ENCODE measurements around the gene TEX12. TPM values are rescaled to one million over a fixed set of nuclear protein-coding genes. Genes with fewer than 3 reads are reported as not detected.
A peak's percentile ranks its signal among the peaks of the same experiment; 100 is the strongest.
"Not testable (repeated sequence)": the region's sequence is repeated elsewhere in the genome, so short reads cannot be mapped to it uniquely, and the experiment has no call there.

Gene TEX12
- total RNA-seq, 1 donor from 2014 or later: 0.20 TPM

- no peak for DNase-seq
Observed at GRCh38 chr11:112165049-112165448, 2.1 kb upstream of the TEX12 start.

GRCh38 chr11:112166562-112166961 is 610 bp upstream of the TEX12 start:
- DNase-seq: no peak

- DNase-seq: no peak
Observed at GRCh38 chr11:112172362-112172994, 5.3 kb downstream of the TEX12 start.

GRCh38 chr11:112173152-112173551 is 6.0 kb downstream of the TEX12 start:
- no peak for DNase-seq

- DNase-seq: peak; percentile 26
Observed at GRCh38 chr11:112174789-112175598, 7.8 kb downstream of the TEX12 start, which contains the start of gene BCO2. TSS of gene BCO2 (plus strand) at chr11:112175512. CDS start at chr11:112175602, 90 bp downstream.

GRCh38 chr11:112175599-112175952 is 8.4 kb downstream of the TEX12 start:
- DNase-seq: no peak

- no peak for DNase-seq
Observed at GRCh38 chr11:112176077-112176476, 8.9 kb downstream of the TEX12 start.

GRCh38 chr11:112177589-112177988 is 10.4 kb downstream of the TEX12 start:
- no peak for DNase-seq

GRCh38 chr11:112178428-112178827 is 11.3 kb downstream of the TEX12 start:
- DNase-seq: no peak

- DNase-seq: no peak
Observed at GRCh38 chr11:112178936-112179335, 11.8 kb downstream of the TEX12 start.

- DNase-seq: no peak
Observed at GRCh38 chr11:112179601-112180000, 12.4 kb downstream of the TEX12 start.

GRCh38 chr11:112182867-112183266 is 15.7 kb downstream of the TEX12 start:
- DNase-seq: no peak

- DNase-seq: no peak
Observed at GRCh38 chr11:112185883-112186282, 18.7 kb downstream of the TEX12 start.

- DNase-seq: no peak
Observed at GRCh38 chr11:112186304-112186703, 19.1 kb downstream of the TEX12 start.

GRCh38 chr11:112195113-112195512 is 27.9 kb downstream of the TEX12 start:
- not testable (repeated sequence) for DNase-seq

GRCh38 chr11:112195951-112196351 is 28.8 kb downstream of the TEX12 start:
- DNase-seq: no peak

GRCh38 chr11:112196519-112197087 is 29.4 kb downstream of the TEX12 start:
- DNase-seq: no peak

GRCh38 chr11:112199101-112199500 is 31.9 kb downstream of the TEX12 start:
- not testable (repeated sequence) for DNase-seq

- no peak for DNase-seq
Observed at GRCh38 chr11:112200252-112200651, 33.1 kb downstream of the TEX12 start.

- DNase-seq: no peak
Observed at GRCh38 chr11:112206071-112206470, 38.9 kb downstream of the TEX12 start.

GRCh38 chr11:112210890-112211289 is 43.7 kb downstream of the TEX12 start:
- no peak for DNase-seq

GRCh38 chr11:112211536-112211935 is 44.4 kb downstream of the TEX12 start:
- no peak for DNase-seq

- no peak for DNase-seq
Observed at GRCh38 chr11:112212290-112212689, 45.1 kb downstream of the TEX12 start.

Data from skin of body (tissue), 2 donors.